Caco-2 (cell line): ENCODE measurements around the gene TMEM255B. TPM values are rescaled to one million over a fixed set of nuclear protein-coding genes. Genes with fewer than 3 reads are reported as not detected.

Experiments used
- BruUV-seq: library from RNA; stranded (reverse); fragments of 400-500 nt; replicated peaks from 2 replicates; lab custom pipeline; 2021; lab: Mats Ljungman, UMichigan
- CTCF ChIA-PET: fragments of 300-600 bp; sonication (Branson Sonifier 250); formaldehyde crosslinking; loops from one replicate; lab custom pipeline; 2022; ENCODE audit warnings: antibody characterized with exemption; lab: Charles Lee
- POLR2A ChIA-PET: fragments of 300-600 bp; sonication (Branson Sonifier 250); formaldehyde crosslinking; loops from one replicate; lab custom pipeline; 2022; ENCODE audit warnings: antibody characterized with exemption; lab: Charles Lee
- DNase-seq, 2 experiments: peaks; one replicate each; pipeline versions ENCODE4 v3.0.0 to v3.0.0-alpha.2; 2020 to 2022
- H3K27me3 ChIP-seq: replicated peaks from 2 replicates; pipeline ENCODE4 v1.6.0; 2011; ENCODE audit warnings: low read length; ENCODE audit not compliant: control insufficient read depth, insufficient read depth
- H3K36me3 ChIP-seq: 2 replicates; pipeline ENCODE4 v1.5.1; 2011; ENCODE audit warnings: low read length; ENCODE audit not compliant: control insufficient read depth, insufficient read depth
- H3K4me1 ChIP-seq: fragments of 250-450 bp; sonication (Bioruptor Pico); 2 replicates; pipeline ENCODE4 v1.5.1; 2020; ENCODE audit warnings: mild to moderate bottlenecking
- H3K4me3 ChIP-seq: 2 replicates; pipeline ENCODE4 v1.5.1; 2011; ENCODE audit warnings: low read depth, mild to moderate bottlenecking, control low read depth, low read length
- H3K9me3 ChIP-seq: fragments of 250-450 bp; sonication (Bioruptor Pico); 2 replicates; pipeline ENCODE4 v1.5.1; 2020; ENCODE audit warnings: mild to moderate bottlenecking, moderate library complexity
- H3K27ac Mint-ChIP-seq: one replicate; pipeline ENCODE4 v1.8.0; 2022; ENCODE audit warnings: mixed read lengths; ENCODE audit not compliant: unreplicated experiment
- H3K27me3 Mint-ChIP-seq: one replicate; pipeline ENCODE4 v1.8.0; 2022; ENCODE audit warnings: mixed read lengths; ENCODE audit not compliant: insufficient read depth, unreplicated experiment
- H3K36me3 Mint-ChIP-seq: one replicate; pipeline ENCODE4 v1.8.0; 2022; ENCODE audit warnings: mild to moderate bottlenecking, mixed read lengths; ENCODE audit not compliant: insufficient read depth, unreplicated experiment
- H3K4me1 Mint-ChIP-seq: one replicate; pipeline ENCODE4 v1.8.0; 2022; ENCODE audit warnings: low read depth, mixed read lengths; ENCODE audit not compliant: unreplicated experiment
- H3K4me3 Mint-ChIP-seq: one replicate; pipeline ENCODE4 v1.8.0; 2022; ENCODE audit warnings: mild to moderate bottlenecking, moderate library complexity, mixed read lengths; ENCODE audit not compliant: unreplicated experiment
- H3K9me3 Mint-ChIP-seq: one replicate; pipeline ENCODE4 v1.8.0; 2022; ENCODE audit warnings: mixed read lengths; ENCODE audit not compliant: unreplicated experiment
- intact Hi-C: fragments of 100-400 bp; cut with micrococcal nuclease; formaldehyde crosslinking; loops from one replicate; pipeline ENCODE4 v1.10.0; 2022; ENCODE audit not compliant: unreplicated experiment
- total RNA-seq: library from RNA; stranded (reverse); gene quantifications from 2 replicates; pipeline ENCODE4 v1.2.3, GENCODE V29; 2022
- TF ChIP-seq, protein P1 (sequence below), 2 experiments: fragments of 200-600 bp in 1 of 2; IDR thresholded peaks; 1 replicate in 1 of 2; 2 replicates in 1 of 2; pipeline versions ENCODE4 v1.5.1 to v1.8.0; 2011 to 2022; ENCODE audit warnings: antibody characterized with exemption in 1 of 2, control low read depth in 1 of 2, inconsistent platforms in 1 of 2, low read depth in 1 of 2, low read length in 1 of 2, mild to moderate bottlenecking in 1 of 2, moderate library complexity in 1 of 2; ENCODE audit not compliant: insufficient read depth in 1 of 2, severe bottlenecking in 1 of 2, unreplicated experiment in 1 of 2

TMEM255B gene
- total RNA-seq, 1 experiment from 2014 or later, result 0.82 TPM

GRCh38 chr13:113848431-113849260 lies 89.6 kb downstream of the TMEM255B start:
- ChIA-PET CTCF (interaction anchor here (0.6 kb wide), 1 partner anchor 124 kb away, joined by 3 read pairs; no protein-coding TSS in a partner anchor), POLR2A (no interaction called here)
- no peak overlapping the region for H3K4me3 ChIP-seq
- Mint-ChIP-seq H3K27me3 (no peaks in the 10 kb centered on the region), H3K27ac (no peak overlapping the region), H3K4me1 (peaks cover 10% of the 10 kb centered on the region), H3K9me3 (no peaks in the 10 kb centered on the region), H3K4me3 (no peak overlapping the region), H3K36me3 (no peaks in the 10 kb centered on the region)
- no peaks in the 10 kb centered on the region for H3K9me3 ChIP-seq
- TF ChIP-seq, protein P1, sequence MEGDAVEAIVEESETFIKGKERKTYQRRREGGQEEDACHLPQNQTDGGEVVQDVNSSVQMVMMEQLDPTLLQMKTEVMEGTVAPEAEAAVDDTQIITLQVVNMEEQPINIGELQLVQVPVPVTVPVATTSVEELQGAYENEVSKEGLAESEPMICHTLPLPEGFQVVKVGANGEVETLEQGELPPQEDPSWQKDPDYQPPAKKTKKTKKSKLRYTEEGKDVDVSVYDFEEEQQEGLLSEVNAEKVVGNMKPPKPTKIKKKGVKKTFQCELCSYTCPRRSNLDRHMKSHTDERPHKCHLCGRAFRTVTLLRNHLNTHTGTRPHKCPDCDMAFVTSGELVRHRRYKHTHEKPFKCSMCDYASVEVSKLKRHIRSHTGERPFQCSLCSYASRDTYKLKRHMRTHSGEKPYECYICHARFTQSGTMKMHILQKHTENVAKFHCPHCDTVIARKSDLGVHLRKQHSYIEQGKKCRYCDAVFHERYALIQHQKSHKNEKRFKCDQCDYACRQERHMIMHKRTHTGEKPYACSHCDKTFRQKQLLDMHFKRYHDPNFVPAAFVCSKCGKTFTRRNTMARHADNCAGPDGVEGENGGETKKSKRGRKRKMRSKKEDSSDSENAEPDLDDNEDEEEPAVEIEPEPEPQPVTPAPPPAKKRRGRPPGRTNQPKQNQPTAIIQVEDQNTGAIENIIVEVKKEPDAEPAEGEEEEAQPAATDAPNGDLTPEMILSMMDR (IDR thresholded peaks at IDR 0.05; ENCODE audit: insufficient read depth in 1 of 2, low read depth in 1 of 2, low read length in 1 of 2, severe bottlenecking in 1 of 2, unreplicated experiment in 1 of 2), result no peak
- peaks cover 12% of the 10 kb centered on the region; the same call in 1 of the 2 replicates for H3K4me1 ChIP-seq
- intact Hi-C loops, result no loop called here
- DNase-seq, result no peak
- H3K27me3 ChIP-seq, result no peaks in the 10 kb centered on the region
- no TSS peak for BruUV-seq
- no peaks in the 10 kb centered on the region; the same call in 1 of the 2 replicates for H3K36me3 ChIP-seq

- no peaks in the 10 kb centered on the region for H3K27me3 Mint-ChIP-seq
- TF ChIP-seq, protein P1 (IDR thresholded peaks at IDR 0.05; ENCODE audit: insufficient read depth in 1 of 2, low read depth in 1 of 2, low read length in 1 of 2, severe bottlenecking in 1 of 2, unreplicated experiment in 1 of 2), result no peak
- ChIA-PET CTCF (no interaction called here), POLR2A (no interaction called here)
- H3K27ac Mint-ChIP-seq, result no peak overlapping the region
- H3K4me3 Mint-ChIP-seq, result no peak overlapping the region
- Histone ChIP-seq H3K4me3 (no peak overlapping the region), H3K27me3 (no peaks in the 10 kb centered on the region), H3K36me3 (no peaks in the 10 kb centered on the region; the same call in 1 of the 2 replicates), H3K4me1 (peaks cover 16% of the 10 kb centered on the region; the same call in 1 of the 2 replicates), H3K9me3 (no peaks in the 10 kb centered on the region)
- peaks cover 9% of the 10 kb centered on the region for H3K4me1 Mint-ChIP-seq
- intact Hi-C loops, result no loop called here
- no TSS peak for BruUV-seq
- DNase-seq, result no peak
- H3K9me3 Mint-ChIP-seq, result no peaks in the 10 kb centered on the region
- H3K36me3 Mint-ChIP-seq, result no peaks in the 10 kb centered on the region
Measured at GRCh38 chr13:113849546-113849945, 90.5 kb downstream of the TMEM255B start.

- Histone ChIP-seq H3K36me3 (no peaks in the 10 kb centered on the region; the same call in none of the 2 replicates), H3K9me3 (no peaks in the 10 kb centered on the region), H3K27me3 (no peaks in the 10 kb centered on the region), H3K4me1 (peaks cover 16% of the 10 kb centered on the region; the same call in 1 of the 2 replicates), H3K4me3 (no peak overlapping the region)
- BruUV-seq, result no TSS peak
- Mint-ChIP-seq H3K9me3 (no peaks in the 10 kb centered on the region), H3K36me3 (no peaks in the 10 kb centered on the region), H3K4me3 (no peak overlapping the region), H3K27ac (no peak overlapping the region), H3K27me3 (no peaks in the 10 kb centered on the region), H3K4me1 (peaks cover 9% of the 10 kb centered on the region)
- intact Hi-C loops, result no loop called here
- DNase-seq, result no peak
- CTCF ChIA-PET, result no interaction called here
- POLR2A ChIA-PET, result no interaction called here
- TF ChIP-seq, protein P1 (IDR thresholded peaks at IDR 0.05; ENCODE audit: insufficient read depth in 1 of 2, low read depth in 1 of 2, low read length in 1 of 2, severe bottlenecking in 1 of 2, unreplicated experiment in 1 of 2), result no peak
Measured at GRCh38 chr13:113849981-113850721, 91.1 kb downstream of the TMEM255B start.
